ENCODE data around the gene DCXR. TPM values are rescaled to one million over a fixed set of nuclear protein-coding genes. Genes with fewer than 3 reads are reported as not detected.
A peak's percentile ranks its signal among the peaks of the same experiment; 100 is the strongest.

Gene DCXR
- polyA plus RNA-seq (ENCODE audit: insufficient read length in 3 of 3), result 100 to 1,000 TPM in 2 of 3 donors, 10 to 100 TPM in 1; 98.3 to 138 (median 102) TPM
- long read RNA-seq, donor 1, transcript DCXR-201 (8 exons, 887 nt), result major isoform, 54 of 74 reads
- long read RNA-seq, donor 1, partial matches to known transcripts, result 7 of 74 reads
- long read RNA-seq, donor 1, other reads (novel, unspliced or antisense), result 0 of 74 reads
- long read RNA-seq, donor 2, transcript DCXR-201 (8 exons, 887 nt), result major isoform, 85 of 117 reads
- long read RNA-seq, donor 2, transcript DCXR-218 (8 exons, 676 nt), result minor isoform, 7 of 117 reads
- long read RNA-seq, donor 2, partial matches to known transcripts, result 13 of 117 reads
- long read RNA-seq, donor 2, other reads (novel, unspliced or antisense), result 5 of 117 reads
- long read RNA-seq, donor 3, transcript DCXR-201 (8 exons, 887 nt), result major isoform, 59 of 84 reads
- long read RNA-seq, donor 3, partial matches to known transcripts, result 5 of 84 reads
- long read RNA-seq, donor 3, other reads (novel, unspliced or antisense), result 7 of 84 reads
- long read RNA-seq, donor 4, transcript DCXR-218 (8 exons, 676 nt), result minor isoform, 7 of 112 reads
- long read RNA-seq, donor 4, transcript DCXR-213 (7 exons, 915 nt), result minor isoform, 10 of 112 reads
- long read RNA-seq, donor 4, transcript DCXR-201 (8 exons, 887 nt), result major isoform, 83 of 112 reads
- long read RNA-seq, donor 4, partial matches to known transcripts, result 10 of 112 reads
- long read RNA-seq, donor 4, other reads (novel, unspliced or antisense), result 0 of 112 reads
- long read RNA-seq, donor 5, transcript DCXR-201 (8 exons, 887 nt), result major isoform, 34 of 43 reads
- long read RNA-seq, donor 5, partial matches to known transcripts, result 0 of 43 reads
- long read RNA-seq, donor 5, other reads (novel, unspliced or antisense), result 0 of 43 reads
- long read RNA-seq, donor 6, transcript DCXR-201 (8 exons, 887 nt), result major isoform, 74 of 104 reads
- long read RNA-seq, donor 6, partial matches to known transcripts, result 15 of 104 reads
- long read RNA-seq, donor 6, other reads (novel, unspliced or antisense), result 0 of 104 reads
- long read RNA-seq, donor 7, transcript DCXR-213 (7 exons, 915 nt), result minor isoform, 5 of 94 reads
- long read RNA-seq, donor 7, transcript DCXR-218 (8 exons, 676 nt), result minor isoform, 5 of 94 reads
- long read RNA-seq, donor 7, transcript DCXR-201 (8 exons, 887 nt), result major isoform, 59 of 94 reads
- long read RNA-seq, donor 7, partial matches to known transcripts, result 20 of 94 reads
- long read RNA-seq, donor 7, other reads (novel, unspliced or antisense), result 0 of 94 reads
- long read RNA-seq, donor 8, transcript DCXR-201 (8 exons, 887 nt), result major isoform, 8 of 12 reads
- long read RNA-seq, donor 8, partial matches to known transcripts, result 0 of 12 reads
- long read RNA-seq, donor 8, other reads (novel, unspliced or antisense), result 0 of 12 reads
- long read RNA-seq, donor 9, transcript DCXR-201 (8 exons, 887 nt), result major isoform, 82 of 108 reads
- long read RNA-seq, donor 9, transcript DCXR-213 (7 exons, 915 nt), result minor isoform, 7 of 108 reads
- long read RNA-seq, donor 9, transcript DCXR-218 (8 exons, 676 nt), result minor isoform, 5 of 108 reads
- long read RNA-seq, donor 9, partial matches to known transcripts, result 7 of 108 reads
- long read RNA-seq, donor 9, other reads (novel, unspliced or antisense), result 0 of 108 reads
- long read RNA-seq, donor 10, transcript DCXR-201 (8 exons, 887 nt), result major isoform, 51 of 78 reads
- long read RNA-seq, donor 10, transcript DCXR-213 (7 exons, 915 nt), result minor isoform, 6 of 78 reads
- long read RNA-seq, donor 10, partial matches to known transcripts, result 10 of 78 reads
- long read RNA-seq, donor 10, other reads (novel, unspliced or antisense), result 0 of 78 reads
- long read RNA-seq, donor 11, transcript DCXR-201 (8 exons, 887 nt), result major isoform, 37 of 49 reads
- long read RNA-seq, donor 11, partial matches to known transcripts, result 6 of 49 reads
- long read RNA-seq, donor 11, other reads (novel, unspliced or antisense), result 0 of 49 reads
- long read RNA-seq, donor 12, transcript DCXR-201 (8 exons, 887 nt), result major isoform, 64 of 297 reads
- long read RNA-seq, donor 12, transcript DCXR-213 (7 exons, 915 nt), result minor isoform, 7 of 297 reads
- long read RNA-seq, donor 12, partial matches to known transcripts, result 169 of 297 reads
- long read RNA-seq, donor 12, other reads (novel, unspliced or antisense), result 49 of 297 reads
- long read RNA-seq, donor 13, transcript DCXR-201 (8 exons, 887 nt), result major isoform, 15 of 28 reads
- long read RNA-seq, donor 13, partial matches to known transcripts, result 5 of 28 reads
- long read RNA-seq, donor 13, other reads (novel, unspliced or antisense), result 0 of 28 reads
- long read RNA-seq, donor 14, result 0 reads
- long read RNA-seq, donor 15, result 0 reads
- long read RNA-seq, donor 16, transcript DCXR-201 (8 exons, 887 nt), result major isoform, 74 of 101 reads
- long read RNA-seq, donor 16, partial matches to known transcripts, result 12 of 101 reads
- long read RNA-seq, donor 16, other reads (novel, unspliced or antisense), result 5 of 101 reads

DNA sequence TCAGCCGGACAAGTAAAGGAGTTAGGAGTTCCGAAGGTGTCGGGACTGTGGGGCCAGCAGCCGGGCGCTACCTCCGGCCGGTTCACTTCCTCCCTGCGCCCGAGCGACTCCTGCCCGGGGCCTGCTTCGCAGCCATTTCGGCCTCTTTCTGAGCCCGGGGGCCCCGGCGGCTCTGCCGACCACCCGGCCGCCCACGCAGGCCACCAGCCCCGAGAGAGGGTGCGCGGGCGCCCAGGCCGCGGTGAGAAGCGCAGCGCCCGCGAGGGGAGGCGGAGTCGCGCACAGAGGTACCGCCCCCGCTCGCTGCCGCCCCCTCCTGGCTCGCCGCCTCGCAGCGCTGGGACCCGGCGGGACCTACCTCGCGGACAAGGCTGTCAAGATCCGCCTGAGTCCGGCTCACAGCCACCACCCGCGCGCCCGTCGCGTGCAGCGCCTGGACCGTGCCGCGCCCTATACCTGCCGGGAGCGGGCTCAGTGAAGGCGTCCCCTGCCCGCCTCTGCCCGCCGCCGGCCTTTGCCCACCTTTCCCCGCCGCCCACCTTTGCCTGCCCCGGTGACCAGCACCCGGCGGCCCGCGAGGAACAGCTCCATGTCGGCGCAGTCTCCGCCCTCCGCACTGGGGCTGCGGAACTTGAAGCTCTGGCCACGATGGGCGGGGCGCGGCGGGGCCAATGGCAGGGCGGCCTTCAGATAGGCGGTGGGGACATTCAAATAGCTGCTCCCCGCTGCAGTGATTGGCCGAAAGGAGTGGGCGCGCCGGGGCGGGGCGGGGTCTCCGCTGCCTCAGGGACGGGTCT is at the start of gene DCXR:
Gene DCXR, minus strand, starts transcription at position 606 of the 797 bp plus-strand sequence. Its CDS starts 15 bp downstream, at position 591.
- DNase-seq, result peak; percentile 97

DNA sequence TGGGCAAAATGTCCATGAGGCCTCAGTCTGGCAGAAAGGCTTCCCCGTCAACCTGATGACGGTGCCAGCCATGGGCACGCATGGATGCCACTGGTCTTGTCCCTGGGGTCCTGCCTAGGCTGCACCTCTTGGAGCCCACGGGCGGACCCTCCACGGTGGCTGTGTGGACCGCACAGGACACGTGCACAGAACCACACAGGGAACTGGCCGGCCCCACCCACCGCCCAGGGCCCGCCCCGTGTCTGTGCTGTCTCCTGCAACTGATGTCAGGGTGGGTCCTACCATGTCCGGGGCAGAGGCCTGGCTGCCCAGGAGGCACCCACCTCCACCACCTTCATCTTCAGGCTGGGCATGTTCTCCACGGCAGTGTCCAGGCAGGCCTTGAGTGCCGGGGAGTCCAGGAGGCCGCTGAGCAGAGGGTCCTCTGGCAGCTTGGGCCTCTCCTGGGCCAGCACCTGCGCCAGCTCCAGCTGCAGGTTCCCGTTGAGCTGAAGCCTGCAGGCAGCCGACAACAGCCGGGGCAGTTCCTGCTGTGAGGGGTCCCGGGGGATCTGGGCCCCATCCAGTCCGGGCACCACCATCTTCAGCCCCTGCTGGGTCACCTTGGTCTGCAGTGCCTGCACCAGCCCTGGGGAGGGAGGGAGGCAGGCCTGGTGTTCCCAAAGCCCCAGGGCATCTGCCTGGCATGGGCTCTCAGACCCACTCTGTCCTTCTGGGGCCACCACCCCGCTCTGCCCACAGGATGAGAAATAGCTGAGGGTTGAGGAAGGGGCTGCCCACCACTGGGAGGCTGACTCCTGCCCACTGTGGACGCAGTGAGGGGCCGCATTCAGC is 48.7 kb upstream of the DCXR start:
- DNase-seq, result no peak

DNA sequence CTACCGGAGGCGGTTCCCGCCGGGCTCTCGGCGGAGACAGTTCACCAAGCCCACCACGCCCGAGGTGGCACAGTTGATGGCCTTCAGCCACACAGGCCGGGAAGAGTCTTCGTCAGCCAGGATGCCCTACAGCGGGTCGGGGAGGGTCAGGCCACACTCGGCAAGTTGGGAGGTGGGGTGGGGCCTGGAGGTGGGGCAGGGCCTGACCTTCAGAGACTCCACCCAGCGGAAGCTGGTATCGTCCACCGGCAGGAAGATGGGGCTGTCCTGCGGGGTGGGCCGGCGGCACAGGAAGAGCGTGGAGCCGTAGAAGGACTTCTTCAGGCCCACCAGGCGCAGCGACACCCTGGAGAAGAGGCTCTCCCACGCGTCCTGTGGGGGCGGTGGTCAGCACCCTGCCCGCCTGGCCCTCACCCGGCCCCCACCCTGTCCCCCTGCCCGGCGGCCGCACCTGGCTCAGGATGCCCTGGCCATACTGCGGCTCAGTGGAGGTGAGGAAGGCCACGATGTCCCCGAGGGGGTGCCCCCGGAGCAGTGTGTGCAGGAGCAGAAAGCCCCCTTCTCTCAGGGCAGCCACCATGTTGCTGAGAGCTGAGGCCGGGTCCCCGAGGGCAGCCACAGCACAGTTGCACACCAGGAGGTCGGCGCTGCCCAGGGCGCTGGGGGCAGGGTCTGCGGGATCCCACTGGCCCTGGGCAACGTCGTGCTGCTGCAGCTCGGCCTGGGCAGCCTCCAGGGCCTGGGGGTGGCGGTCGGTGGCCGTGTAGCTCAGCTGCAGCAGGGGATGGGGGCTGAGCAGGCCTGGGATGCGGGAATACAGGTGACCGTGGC is 47.7 kb upstream of the DCXR start:
- no peak for DNase-seq

DNA sequence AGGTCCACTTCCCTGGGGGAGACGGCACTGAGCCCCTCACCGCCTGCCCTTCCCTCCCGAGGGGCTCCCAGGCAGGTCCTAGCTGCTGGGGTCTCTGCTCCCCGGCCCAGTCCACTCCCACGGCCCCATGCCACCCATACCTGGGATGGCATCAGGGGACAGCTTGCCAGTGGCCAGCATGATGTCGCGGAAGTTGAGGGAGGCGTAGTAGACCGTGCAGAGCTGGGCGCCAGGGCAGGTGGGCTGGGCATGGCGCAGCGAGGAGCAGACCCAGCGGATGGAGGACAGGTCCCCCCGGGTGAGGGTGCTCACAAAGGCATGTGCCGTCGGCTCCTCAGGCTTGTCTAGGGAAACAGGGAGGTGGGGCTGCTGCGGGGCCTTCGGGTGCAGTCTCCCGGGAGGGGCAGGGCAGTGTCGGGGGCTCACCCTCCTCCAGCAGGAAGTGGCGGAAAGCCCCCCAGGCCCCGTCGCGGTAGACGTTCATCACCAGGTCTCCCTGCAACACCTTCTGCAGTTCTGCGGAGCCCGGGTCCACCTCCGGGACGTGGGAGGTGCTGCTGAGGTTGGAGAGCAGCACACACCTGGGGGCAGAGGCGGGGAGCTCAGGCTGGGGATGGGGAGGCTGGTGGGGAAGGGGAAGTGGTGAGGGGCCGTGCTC is 47.0 kb upstream of the DCXR start:
- DNase-seq, result no peak

DNA sequence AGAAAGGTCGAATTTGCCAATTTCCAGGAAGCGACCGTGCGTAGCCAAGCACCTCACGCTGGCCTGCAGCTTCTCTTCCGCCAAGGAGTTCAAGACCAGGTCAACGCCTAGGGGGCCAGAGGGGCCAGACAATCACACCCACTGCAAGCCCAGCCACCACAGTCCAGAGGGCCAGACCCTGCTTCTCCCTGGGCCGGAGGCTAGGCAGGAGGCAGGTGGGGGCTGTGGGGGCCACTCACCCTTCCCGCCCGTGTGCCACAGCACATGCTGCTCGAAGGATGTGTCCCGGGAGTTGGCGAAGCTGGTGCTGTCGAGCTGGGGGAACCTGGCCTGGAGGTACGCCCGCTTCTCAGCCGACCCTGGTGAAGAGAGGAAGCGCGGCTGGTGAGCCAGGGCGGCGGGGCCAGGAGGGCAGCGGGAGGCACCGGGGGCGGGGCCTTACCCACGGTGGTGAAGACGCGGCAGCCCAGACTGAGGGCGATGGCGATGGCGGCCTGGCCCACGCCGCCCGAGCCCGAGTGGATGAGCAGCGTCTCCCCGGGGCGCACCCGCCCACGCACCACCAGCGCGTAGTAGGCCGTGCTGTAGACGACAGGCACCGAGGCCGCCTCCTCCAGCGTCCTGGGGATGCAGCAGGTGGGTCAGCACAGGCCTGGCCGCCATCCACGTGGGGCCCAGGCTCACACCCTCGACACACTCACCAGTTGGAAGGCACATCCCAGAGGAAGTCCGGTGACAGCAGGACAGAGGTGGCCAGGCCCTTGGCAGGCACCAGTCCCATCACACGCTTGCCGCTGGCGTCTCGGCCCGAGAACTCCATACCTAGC is 46.2 kb upstream of the DCXR start:
- DNase-seq, result no peak

DNA sequence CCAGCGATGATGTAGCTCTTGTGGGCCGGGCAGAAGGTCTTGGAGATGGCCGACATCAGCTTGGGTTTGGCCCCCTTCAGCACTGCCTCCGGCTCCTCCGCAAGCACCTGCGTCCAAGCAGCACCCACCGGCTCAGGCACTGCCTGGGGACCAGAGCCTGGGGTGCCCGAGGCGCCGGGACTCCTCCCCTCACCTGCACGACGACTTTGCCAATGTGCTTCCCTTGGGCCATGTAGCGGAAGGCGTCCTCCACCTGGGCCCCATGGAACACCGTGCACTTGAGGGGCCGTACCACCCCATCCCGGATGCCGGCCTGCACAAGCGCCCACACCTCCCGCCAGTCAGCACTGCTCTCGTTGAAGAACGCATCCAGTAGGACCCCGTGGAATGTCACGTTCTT is 45.5 kb upstream of the DCXR start:
- DNase-seq, result no peak

DNA sequence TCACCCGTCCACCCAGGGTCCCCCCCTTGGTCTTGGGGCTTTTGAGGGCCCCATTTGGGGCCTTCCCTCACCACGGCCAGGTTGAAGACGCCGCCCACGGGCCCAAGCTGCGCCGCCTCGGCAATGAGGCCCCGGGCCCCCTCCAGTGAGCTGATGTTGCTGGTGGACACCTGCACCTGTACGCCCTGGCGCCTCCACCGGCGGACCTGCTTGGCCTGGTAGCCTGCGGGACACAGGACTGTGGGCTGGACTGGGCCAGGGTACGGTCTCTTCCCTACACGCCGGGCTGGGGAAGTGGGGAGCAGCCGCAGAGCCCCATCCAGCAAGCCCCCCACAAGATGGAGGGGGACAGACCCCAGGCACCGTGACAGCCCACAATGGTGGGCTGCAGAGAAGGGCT is 45.0 kb upstream of the DCXR start:
- DNase-seq, result no peak

DNA sequence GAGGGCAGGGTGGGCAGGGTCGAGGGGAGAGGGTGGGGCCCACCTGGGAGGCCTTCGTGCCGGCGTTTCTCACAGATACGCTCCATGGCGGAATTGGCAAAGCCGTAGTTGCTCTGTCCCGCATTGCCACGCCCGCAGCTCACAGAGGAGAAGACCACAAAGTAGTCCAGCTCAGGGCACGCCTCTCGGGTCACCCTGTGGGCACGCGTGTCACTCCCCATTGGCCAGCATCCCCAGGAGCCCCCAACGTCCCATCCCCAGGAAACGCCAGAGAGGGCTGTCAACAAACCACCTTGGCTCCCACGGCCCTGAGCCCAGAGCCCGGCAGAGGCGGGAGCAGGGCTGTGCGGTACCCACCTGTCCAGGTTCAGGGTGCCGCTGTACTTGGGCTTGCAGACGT is 44.5 kb upstream of the DCXR start:
- no peak for DNase-seq

DNA sequence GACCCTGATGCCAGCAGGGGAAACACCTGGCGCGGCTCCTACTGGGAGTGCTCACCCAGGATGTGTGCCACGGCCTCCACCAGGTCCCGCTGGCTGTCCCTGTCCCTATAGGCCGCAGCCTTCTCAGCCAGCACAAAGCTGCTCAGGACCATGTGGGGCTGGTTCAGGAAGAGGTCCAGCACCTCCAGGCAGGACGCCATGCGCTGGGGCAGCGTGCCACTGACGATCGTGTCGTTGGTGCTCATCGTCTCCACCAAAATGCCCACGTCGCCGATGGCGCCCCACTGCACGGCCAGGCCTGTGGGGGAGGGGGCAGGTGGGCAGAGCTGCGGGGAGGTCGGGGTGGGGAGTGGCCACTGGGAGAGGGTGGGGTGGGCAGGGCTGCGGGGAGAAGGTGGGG is 44.0 kb upstream of the DCXR start:
- DNase-seq, result no peak

DNA sequence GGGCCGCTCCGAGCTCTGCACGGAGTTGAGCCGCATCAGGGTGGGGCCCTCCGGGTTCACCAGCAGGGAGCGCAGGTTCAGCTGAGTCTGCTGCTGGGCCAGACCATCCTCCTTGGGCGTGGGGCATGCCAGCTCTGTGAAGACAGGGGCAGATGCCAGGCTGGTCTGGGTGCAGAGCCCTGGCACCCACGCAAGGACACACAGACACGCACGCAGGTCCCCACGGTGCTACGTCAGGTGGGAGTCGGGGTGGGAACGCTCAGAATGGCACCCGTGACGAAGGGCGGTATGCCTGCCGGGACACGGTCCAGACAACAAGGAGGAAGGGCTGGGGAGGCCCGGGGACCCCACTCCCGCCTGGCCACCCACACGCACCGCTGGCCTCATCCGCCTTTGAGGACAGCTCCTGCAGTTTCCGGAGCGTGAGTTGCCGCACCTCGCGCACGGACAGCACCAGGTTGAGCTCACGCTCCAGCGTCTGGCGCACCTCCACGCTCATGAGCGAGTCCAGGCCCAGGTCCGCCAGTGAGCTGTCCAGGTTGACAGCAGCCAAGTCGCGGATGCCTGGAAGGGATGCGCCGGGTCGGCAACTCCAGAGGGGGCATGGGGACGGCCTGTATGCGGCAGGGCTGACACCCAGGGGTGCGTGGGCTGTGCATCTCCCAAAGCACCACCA is 43.4 kb upstream of the DCXR start:
- DNase-seq, result no peak

DNA sequence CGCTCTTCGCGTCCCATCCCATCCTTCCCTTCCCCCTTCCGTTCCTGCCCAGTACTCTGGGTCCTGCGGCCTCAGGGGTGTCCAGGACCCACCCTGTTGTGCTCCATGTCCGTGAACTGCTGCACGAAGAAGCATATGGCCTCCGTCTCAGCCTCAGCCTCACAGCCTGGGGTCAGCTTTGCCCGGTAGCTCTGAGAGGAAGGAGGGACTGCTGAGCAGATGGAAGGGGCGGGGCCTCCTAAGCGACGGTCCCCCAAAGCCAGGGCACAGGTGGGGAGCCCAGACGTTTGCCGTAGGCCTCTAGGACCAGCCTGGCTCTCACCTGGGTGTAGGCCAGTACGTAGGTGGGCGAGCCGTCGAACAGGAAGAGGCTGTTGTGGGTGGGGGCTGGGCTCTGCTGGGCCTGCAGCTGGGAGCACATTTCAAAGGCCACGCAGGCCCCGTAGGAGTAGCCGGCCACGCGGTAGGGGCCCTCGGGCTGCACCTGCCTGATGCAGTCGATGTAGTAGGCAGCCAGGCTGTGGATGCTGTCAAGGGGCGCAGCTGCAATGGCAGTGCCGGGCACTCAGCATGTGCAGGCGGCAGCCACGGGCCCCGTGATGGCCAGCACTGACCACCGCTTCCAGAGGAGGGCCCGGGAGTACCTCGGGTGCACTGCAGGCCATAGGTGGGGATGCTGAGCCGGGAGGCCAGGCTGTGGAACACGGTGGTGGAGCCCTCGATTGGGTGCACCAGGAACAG is 42.7 kb upstream of the DCXR start:
- DNase-seq, result no peak

DNA sequence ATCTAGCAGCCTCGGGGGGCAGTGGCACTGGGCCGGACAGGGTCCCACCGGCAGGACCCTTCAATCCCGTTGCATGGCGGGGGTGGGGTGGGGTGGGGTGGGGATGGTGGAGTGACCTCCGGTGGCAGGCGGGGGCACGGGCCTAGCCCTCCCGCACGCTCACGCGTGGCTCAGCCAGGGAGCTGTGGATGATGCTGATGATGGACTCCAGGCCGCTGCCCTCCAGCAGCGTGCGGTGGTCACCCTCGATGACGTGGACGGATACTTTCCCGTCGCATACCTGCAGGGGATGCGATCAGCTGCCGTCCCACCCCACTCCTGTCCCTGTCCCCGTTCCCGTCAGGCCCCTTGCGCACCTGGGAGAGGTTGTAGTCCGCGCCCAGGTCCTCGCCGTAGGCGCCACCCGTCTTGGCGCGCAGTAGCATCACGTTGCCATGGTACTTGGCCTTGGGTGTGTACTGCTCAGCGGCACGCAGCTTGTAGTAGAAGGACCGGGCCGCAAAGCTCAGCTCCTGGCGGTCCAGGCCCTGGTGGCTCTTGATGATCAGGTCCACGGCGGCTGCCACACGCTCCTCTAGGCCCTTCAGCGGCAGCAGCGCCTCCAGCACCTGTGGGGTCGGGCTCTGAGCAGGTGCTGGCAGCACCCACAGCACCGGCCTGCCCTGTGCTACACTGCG is 41.6 kb upstream of the DCXR start:
- no peak for DNase-seq

DNA sequence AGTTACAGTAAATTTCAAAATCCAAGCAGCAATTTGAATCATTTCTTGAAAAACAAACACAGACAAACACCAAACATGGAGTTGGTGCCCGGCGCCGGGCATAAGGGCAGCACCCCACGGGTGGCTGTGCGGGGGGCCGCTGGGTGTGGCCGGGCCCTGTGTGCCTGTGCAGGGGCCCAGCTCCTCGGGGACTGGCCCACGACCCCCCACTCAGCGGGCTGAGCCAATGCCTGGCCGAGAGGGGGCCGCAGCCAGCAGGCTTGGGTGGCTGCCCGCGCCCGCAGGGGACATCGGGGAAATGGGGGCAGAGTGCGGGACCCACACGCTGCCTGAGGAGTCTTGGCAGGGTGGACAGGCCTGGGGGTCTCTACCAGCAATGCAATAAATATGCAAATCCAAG is 40.9 kb upstream of the DCXR start:
- no peak for DNase-seq
